CD4-positive, alpha-beta T cell (primary cell): ENCODE measurements around the gene TCHHL1. TPM values are rescaled to one million over a fixed set of nuclear protein-coding genes. Genes with fewer than 3 reads are reported as not detected.

ENCODE experiments used
- ATAC-seq: fragments of 200-7000 bp; cut with Tn5 transposase; one replicate; pipeline ENCODE4 v1.10.0; 2022; ENCODE audit warnings: mild to moderate bottlenecking; ENCODE audit not compliant: poor library complexity
- CTCF ChIA-PET: fragments of 350-600 bp; sonication (Branson Sonifier 250); formaldehyde crosslinking; loops from one replicate; lab custom pipeline; 2021; ENCODE audit warnings: antibody characterized with exemption, inconsistent platforms; lab: Charles Lee
- POLR2A ChIA-PET: fragments of 350-600 bp; sonication (Branson Sonifier 250); formaldehyde crosslinking; loops from one replicate; lab custom pipeline; 2021; ENCODE audit warnings: antibody characterized with exemption, inconsistent platforms; lab: Charles Lee
- DNase-seq, 14 experiments: peaks; one replicate each; pipeline ENCODE4 v3.0.0-alpha.2; 2013 to 2020; ENCODE audit warnings: mixed read lengths in 2 of 14
- H3K27ac ChIP-seq, 2 donors: one replicate each; pipeline versions ENCODE4 v1.5.1 to v1.7.0; 2013; ENCODE audit warnings: low read length in 2 of 2, low read depth in 1 of 2, mild to moderate bottlenecking in 1 of 2
- H3K27me3 ChIP-seq, 2 experiments: 1 replicate in 1 of 2; 2 replicates in 1 of 2; pipeline versions ENCODE4 v1.6.1 to v1.7.0; 2013; ENCODE audit warnings: low read length in 2 of 2, control low read depth in 1 of 2, mild to moderate bottlenecking in 1 of 2, moderate library complexity in 1 of 2; ENCODE audit not compliant: insufficient read depth in 2 of 2, control insufficient read depth in 1 of 2
- H3K36me3 ChIP-seq: one replicate; pipeline ENCODE4 v1.6.1; 2013; ENCODE audit warnings: low read length, control low read depth; ENCODE audit not compliant: insufficient read depth
- H3K4me1 ChIP-seq: one replicate; pipeline ENCODE4 v1.6.1; 2013; ENCODE audit warnings: low read length, control low read depth; ENCODE audit not compliant: insufficient read depth
- H3K4me3 ChIP-seq: one replicate; pipeline ENCODE4 v1.5.1; 2013; ENCODE audit warnings: mild to moderate bottlenecking, low read length, moderate library complexity
- H3K9me3 ChIP-seq, 2 experiments: 1 replicate in 1 of 2; 2 replicates in 1 of 2; pipeline versions ENCODE4 v1.6.1 to v1.7.0; 2013; ENCODE audit warnings: low read length in 2 of 2, mild to moderate bottlenecking in 2 of 2, control low read depth in 1 of 2, moderate library complexity in 1 of 2; ENCODE audit not compliant: control insufficient read depth in 1 of 2, insufficient read depth in 1 of 2
- H3K27ac Mint-ChIP-seq: one replicate; pipeline ENCODE4 v1.8.0; 2020; ENCODE audit warnings: mixed read lengths
- H3K27me3 Mint-ChIP-seq: one replicate; pipeline ENCODE4 v1.8.0; 2021; ENCODE audit warnings: mixed read lengths
- H3K36me3 Mint-ChIP-seq: one replicate; pipeline ENCODE4 v1.8.0; 2021; ENCODE audit warnings: low read depth, mixed read lengths
- H3K4me1 Mint-ChIP-seq: one replicate; pipeline ENCODE4 v1.8.0; 2021; ENCODE audit warnings: low read depth, mixed read lengths
- H3K4me3 Mint-ChIP-seq: one replicate; pipeline ENCODE4 v1.8.0; 2020; ENCODE audit warnings: mild to moderate bottlenecking, mixed read lengths
- H3K9me3 Mint-ChIP-seq: one replicate; pipeline ENCODE4 v1.8.0; 2020; ENCODE audit warnings: mixed read lengths
- CTCF ChIP-seq: fragments of 200-600 bp; IDR thresholded peaks from one replicate; pipeline ENCODE4 v1.8.0; 2022; ENCODE audit warnings: antibody characterized with exemption, mild to moderate bottlenecking
- intact Hi-C, 2 experiments: fragments of 100-400 bp; cut with DNase I in 1 of 2; cut with micrococcal nuclease in 1 of 2; formaldehyde crosslinking; loops; one replicate each; pipeline versions ENCODE4 v1.15.1 to v1.9.0; 2023 to 2025; cut with DNase I, micrococcal nuclease
- total RNA-seq, 174 experiments: library from RNA in 2 of 174; stranded (reverse) in 2 of 174; gene quantifications; one replicate each; pipeline ENCODE4 v1.2.3 and lab custom pipeline; 2021 to 2026

TCHHL1 gene
- total RNA-seq, 2 experiments from 2014 or later: not detected

- H3K4me1 Mint-ChIP-seq: no peaks in the 10 kb centered on the region
- ChIA-PET CTCF (no interaction called here), POLR2A (no interaction called here)
- no peaks in the 10 kb centered on the region for H3K9me3 Mint-ChIP-seq
- no peak overlapping the region for H3K4me3 Mint-ChIP-seq
- Histone ChIP-seq H3K9me3 (no peaks in the 10 kb centered on the region), H3K36me3 (no peaks in the 10 kb centered on the region), H3K4me3 (no peak overlapping the region), H3K27me3 (peaks cover 4 to 7% of the 10 kb centered on the region in 2 experiments), H3K27ac (no peak overlapping the region), H3K4me1 (no peaks in the 10 kb centered on the region)
- H3K27me3 Mint-ChIP-seq: peaks cover 41% of the 10 kb centered on the region
- ATAC-seq (no peak), DNase-seq (no peak)
- no peak for TF ChIP-seq CTCF
- intact Hi-C loops: no loop called here
- H3K27ac Mint-ChIP-seq: no peak overlapping the region
- H3K36me3 Mint-ChIP-seq: no peaks in the 10 kb centered on the region
Observed at GRCh38 chr1:152078831-152079441, 9.9 kb downstream of the TCHHL1 start.

DNA sequence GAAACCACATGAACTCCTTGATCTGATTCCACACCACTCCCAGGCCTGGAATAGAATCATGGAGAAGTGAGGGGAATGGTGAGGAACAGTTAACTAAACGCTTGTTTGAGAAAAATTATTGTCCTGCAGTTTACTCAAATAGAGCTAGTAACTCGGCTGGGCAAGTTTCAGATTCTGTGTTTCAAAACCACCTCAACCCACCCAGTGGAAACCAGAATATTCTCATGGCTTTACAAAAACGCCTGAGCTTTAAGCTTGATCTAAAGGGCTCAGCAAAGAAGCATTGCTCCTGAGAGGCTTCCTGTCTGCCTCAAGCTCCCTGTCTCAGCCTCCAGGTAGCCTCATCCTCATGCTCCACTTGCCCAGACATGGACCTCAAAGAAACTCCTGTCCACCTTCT lies 16.6 kb downstream of the TCHHL1 start:
- intact Hi-C loops: no loop called here

GRCh38 chr1:152071123-152071522 lies 17.7 kb downstream of the TCHHL1 start:
- Histone ChIP-seq H3K27ac (no peak overlapping the region), H3K4me1 (no peaks in the 10 kb centered on the region), H3K36me3 (no peaks in the 10 kb centered on the region), H3K4me3 (no peak overlapping the region), H3K9me3 (no peaks in the 10 kb centered on the region), H3K27me3 (peaks cover 0 to 18% of the 10 kb centered on the region in 2 experiments)
- no peak overlapping the region for H3K4me3 Mint-ChIP-seq
- intact Hi-C loops: no loop called here
- DNase-seq: no peak
- H3K9me3 Mint-ChIP-seq: no peaks in the 10 kb centered on the region
- ChIA-PET CTCF (no interaction called here), POLR2A (no interaction called here)
- no peaks in the 10 kb centered on the region for H3K36me3 Mint-ChIP-seq
- peaks cover 44% of the 10 kb centered on the region for H3K27me3 Mint-ChIP-seq
- H3K4me1 Mint-ChIP-seq: no peaks in the 10 kb centered on the region
- H3K27ac Mint-ChIP-seq: no peak overlapping the region
- ATAC-seq: no peak
- TF ChIP-seq CTCF: no peak

More for the DNA sequence above, 16.6 kb downstream of the TCHHL1 start:
- H3K4me3 Mint-ChIP-seq: no peak overlapping the region
- no peak for ATAC-seq
- no peaks in the 10 kb centered on the region for H3K4me1 Mint-ChIP-seq
- Histone ChIP-seq H3K27me3 (peaks cover 4 to 18% of the 10 kb centered on the region in 2 experiments), H3K36me3 (no peaks in the 10 kb centered on the region), H3K4me1 (no peaks in the 10 kb centered on the region), H3K4me3 (no peak overlapping the region), H3K27ac (no peak overlapping the region), H3K9me3 (no peaks in the 10 kb centered on the region)
- no peaks in the 10 kb centered on the region for H3K36me3 Mint-ChIP-seq
- CTCF ChIA-PET: no interaction called here
- POLR2A ChIA-PET: no interaction called here
- peaks cover 43% of the 10 kb centered on the region for H3K27me3 Mint-ChIP-seq
- H3K27ac Mint-ChIP-seq: no peak overlapping the region
- no peak for TF ChIP-seq CTCF
- no peaks in the 10 kb centered on the region for H3K9me3 Mint-ChIP-seq
- DNase-seq: no peak
